Kasumi-1 (cell line): ENCODE measurements around the gene SLC6A11.

Source experiments
- DNase-seq, 2 experiments: peaks; one replicate each; lab custom pipeline; 2025; lab: John Stamatoyannopoulos, UW

Gene SLC6A11

GRCh38 chr3:10954740-10955139, 138.7 kb downstream of the SLC6A11 start:
- DNase-seq, result no peak

DNA sequence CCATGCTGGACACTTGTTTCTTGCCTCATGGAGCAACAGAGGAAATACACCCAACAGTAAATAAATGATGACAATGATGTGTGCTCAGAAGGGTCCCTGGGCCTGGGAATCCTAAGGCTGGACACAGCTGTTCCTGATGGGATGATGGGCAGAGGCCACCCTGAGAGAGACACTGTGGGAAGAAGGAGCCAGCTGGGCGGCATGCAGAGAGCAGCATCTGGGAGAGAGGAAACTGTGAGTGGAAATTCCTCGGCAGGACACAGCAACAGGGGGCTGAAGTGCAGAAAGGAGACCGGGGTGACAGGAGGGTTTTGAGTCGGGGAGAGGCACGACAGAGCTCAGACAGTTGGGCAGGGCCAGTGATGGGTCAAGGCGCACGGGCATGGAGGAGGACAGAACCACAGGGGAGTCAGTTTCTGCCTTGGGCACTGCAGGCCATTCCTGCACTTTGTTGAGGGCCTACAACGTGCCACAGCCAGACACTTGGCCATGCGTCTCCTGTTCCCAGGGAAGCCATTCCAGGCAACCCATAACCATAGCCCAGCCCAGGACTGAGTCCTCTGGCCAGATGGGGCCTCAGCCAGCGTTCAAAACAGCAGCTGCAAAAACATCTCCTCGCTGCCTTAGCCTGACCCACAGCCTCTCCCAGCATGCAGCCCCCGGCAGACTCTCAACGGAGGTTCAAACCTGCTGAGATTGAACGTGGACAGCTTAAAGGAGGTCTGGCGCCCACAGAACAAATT, 139.9 kb downstream of the SLC6A11 start:
- no peak for DNase-seq

GRCh38 chr3:10956531-10956930, 140.5 kb downstream of the SLC6A11 start:
- no peak for DNase-seq

- no peak for DNase-seq
Observed at GRCh38 chr3:10956986-10957385, 141.0 kb downstream of the SLC6A11 start.

GRCh38 chr3:10957976-10958749, 142.1 kb downstream of the SLC6A11 start:
- no peak for DNase-seq

GRCh38 chr3:10960255-10960654, 144.2 kb downstream of the SLC6A11 start:
- no peak for DNase-seq

DNA sequence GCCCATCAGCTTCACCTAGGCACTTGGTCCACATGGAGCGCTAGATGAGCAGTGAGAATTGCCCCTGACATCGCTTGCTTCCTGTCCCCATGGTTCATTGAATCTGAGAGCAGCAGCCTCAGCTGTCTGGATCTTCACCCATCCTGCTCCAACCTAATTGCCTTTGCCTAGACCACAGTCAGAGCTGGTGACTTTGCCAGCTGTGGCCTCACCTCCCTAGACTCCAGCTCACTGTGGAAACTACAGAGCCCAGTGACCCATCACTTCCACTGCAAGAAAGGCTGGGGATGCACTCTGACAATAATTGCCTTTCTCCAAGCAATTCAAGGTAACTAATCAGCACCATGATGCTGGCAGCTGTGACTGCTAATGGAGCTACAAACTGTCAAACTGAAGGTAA, 145.9 kb downstream of the SLC6A11 start:
- no peak for DNase-seq

DNA sequence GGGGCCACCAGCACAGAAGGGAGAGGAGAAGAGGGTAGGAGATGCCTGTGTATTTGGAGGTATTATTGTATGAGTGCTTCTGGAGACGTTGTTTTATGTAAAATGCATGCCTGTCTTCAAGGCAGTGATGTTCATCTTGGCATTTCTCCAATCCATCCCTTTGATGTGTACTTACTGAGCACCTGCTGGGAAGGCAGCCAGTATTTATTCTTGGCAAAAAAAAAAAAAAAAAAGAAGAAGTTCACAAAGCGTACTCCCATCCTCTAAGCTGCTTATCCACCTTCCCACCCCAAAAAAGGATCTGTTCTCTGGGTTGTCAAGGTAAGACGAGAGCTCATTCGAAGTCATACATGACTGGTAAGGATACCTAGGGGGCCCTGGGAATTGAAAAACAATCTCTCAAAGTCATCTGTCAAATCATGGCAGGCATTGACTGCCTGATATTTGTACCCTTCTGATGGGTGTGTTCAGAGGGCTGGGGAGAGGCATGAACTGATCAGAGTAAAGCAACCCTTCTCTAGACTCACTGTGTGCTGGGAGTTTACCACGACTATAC, 146.5 kb downstream of the SLC6A11 start:
- DNase-seq, result no peak

DNA sequence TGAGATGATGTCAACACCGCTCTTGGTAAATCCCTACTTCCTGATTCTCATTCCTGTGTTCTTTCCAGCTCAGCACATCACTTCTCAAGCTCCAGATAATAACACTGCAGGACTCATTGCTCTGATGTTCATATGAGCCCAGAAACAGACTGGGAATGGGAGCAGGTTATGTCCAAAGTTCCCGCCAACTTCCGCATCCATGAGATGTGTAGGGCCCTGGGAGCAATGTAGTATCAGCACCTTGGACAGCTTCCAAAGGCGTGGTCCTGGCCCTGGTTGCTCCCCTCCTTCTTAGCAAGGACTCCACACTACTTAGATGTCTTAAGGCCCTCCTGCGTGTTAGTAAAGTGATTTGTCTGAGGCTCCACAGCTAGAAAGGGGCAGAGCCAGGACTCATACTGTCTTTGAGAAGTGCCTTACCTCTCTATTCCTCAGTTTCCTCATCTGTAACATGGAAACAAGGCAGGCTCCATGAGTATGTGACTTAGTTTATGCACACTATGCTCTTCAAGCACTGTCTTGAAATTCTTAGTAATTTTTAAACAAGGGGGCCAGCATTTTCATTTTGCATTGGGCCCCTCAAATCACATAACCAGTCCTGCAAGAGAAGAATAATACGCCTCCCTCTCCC, 148.6 kb downstream of the SLC6A11 start:
- peak; percentile 8 to 25 for DNase-seq

DNA sequence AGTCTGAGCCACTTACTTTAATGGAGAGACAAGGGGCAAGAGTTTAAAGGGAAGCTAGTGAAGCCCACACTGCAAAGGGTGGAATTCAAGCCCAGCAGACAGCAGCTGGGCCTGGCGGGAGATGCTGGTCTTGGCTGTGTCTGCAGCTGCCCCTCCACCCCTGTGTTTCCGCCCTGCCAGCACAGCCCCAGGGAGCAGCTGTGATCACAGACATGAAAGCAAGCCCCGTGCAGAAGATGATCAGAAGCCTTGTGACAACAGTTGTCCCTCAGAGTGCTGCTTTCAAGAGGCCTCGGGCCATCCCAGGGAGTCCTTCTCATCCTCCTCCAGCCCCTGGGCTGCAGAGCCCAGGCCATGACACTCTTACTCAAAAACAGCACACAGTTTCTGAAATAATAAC, 152.4 kb downstream of the SLC6A11 start:
- DNase-seq, result no peak

DNA sequence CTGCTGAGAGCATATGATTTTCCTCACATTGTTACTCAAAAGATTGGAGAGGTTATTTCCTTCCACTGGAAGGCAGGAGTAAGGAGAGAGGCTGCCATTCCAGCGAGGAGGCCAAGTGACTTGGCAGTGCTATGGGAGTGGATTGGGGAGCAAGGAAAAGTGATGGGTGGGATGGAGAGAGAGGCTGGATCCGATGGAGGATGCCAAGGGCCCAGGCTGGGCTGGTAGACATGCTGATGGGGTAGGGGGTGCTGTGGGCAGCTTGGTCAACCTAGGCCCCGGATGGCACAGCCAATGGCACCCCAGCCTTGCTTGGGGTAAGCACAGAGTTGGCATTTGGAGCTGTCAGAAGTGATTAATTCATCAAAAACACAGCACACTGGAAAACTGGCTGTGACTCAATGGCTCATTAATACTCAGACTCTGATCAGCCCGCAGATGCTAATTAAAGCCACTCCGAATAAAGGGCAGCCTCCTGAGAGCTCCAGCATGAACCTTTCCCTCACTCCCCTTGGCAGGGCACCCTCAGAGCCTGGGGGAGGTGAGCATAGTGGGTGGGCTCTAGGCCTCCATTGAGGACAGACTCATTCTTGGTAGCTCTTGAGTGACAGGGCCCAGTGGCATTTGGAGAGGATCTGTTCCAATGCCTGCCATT, 154.4 kb downstream of the SLC6A11 start:
- DNase-seq, result no peak

GRCh38 chr3:10972072-10972782, 156.2 kb downstream of the SLC6A11 start:
- DNase-seq, result no peak

- no peak for DNase-seq
Observed at GRCh38 chr3:10973046-10973595, 157.1 kb downstream of the SLC6A11 start.

DNA sequence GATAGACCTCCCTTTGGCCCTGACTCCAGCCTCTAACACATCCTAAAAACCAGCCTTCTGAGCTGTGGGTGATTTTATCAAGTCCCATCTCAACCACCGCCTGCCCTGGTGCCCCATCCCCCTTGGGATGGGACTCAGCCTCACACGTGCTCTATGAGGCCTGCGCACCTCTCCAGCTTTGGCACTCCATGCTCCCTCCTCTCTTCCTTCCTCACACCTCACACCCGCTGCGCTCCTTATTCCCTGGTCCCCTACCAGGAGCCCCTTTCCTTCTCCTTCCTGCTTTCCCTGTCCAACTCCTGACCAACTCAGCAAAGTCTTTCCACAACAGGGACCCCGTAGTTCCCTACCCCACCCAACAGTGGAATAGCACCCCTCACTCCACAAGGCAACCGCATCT, 158.1 kb downstream of the SLC6A11 start:
- DNase-seq, result no peak

- no peak for DNase-seq
Observed at GRCh38 chr3:10974746-10975375, 158.8 kb downstream of the SLC6A11 start.

DNA sequence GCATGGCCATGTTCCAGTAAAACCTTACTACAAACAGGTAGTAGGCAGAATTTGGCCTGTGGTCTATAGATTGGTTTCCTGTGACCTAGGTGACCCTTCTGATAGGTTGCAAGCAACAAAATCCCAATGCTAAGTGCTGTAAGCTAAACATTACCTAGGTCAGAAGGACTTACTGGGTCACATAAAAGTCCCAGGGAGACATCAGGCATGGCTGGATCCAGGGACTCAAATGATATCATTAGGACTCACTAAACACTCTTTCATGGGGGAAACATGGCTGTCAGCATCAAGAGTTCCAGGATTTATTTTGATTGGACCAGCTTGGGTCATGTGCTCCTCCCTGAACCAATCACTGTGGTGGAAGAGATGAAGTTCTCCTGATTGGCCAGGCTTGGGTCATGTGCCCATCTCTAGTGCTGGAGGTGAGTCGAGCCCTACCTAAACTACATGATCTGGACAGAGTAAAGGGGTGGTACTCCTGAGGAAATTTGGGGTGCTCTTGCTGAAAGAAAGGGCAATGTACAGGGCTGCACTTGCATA, 159.7 kb downstream of the SLC6A11 start:
- no peak for DNase-seq

GRCh38 chr3:10976770-10977169, 160.7 kb downstream of the SLC6A11 start:
- DNase-seq, result no peak

DNA sequence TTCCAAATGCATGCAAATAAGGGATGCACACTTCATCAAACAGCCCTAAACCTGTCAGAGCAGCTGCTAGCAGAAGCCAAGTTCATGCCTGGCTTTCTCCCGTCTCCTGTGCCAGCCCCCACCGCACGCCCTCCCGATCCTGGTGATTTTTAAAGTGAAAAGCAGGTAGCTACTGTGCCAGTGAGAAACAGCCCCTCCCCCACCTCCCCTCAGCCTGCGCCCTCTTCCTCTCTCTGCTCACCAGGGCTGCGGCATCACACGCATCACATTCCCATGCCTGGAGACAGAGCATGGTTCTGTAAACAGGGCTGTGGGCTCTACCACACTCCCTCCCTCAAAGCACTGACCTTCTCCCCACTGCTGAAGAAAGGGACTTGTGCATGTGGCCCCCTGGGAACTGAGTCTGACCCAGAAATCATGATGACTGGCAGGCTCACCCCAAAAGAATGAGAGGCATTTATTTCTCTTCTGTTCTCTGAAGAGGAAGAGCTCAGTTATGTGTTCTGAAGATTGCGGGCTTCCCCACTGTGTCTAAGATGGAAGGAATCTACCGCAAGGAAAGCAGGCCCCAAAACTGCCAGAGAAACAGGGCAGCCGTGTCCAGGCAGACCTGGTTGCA, 162.0 kb downstream of the SLC6A11 start:
- DNase-seq, result no peak

DNA sequence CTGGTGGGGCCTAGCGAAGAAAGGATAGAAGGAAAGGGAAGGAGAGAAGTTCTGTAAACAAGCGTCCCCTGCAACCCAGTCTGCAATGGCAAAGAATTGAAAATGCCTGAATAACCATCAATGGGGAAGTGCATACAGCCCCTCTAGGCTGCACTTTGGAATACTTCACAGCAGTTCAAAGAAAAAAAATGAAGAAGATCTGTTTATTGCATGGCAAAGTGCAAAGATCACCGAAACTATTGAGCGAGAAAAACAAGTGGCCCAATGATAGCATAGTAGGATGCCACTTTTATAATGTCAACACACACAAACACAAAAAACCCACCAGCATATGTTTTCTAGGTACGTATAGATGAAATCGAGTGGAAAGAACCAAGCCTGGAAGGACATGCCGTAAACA, 162.9 kb downstream of the SLC6A11 start:
- DNase-seq, result no peak

- DNase-seq, result no peak
Observed at GRCh38 chr3:10980312-10980711, 164.3 kb downstream of the SLC6A11 start.
